ENCODE data around the gene PPIL4.

PPIL4 gene

DNA sequence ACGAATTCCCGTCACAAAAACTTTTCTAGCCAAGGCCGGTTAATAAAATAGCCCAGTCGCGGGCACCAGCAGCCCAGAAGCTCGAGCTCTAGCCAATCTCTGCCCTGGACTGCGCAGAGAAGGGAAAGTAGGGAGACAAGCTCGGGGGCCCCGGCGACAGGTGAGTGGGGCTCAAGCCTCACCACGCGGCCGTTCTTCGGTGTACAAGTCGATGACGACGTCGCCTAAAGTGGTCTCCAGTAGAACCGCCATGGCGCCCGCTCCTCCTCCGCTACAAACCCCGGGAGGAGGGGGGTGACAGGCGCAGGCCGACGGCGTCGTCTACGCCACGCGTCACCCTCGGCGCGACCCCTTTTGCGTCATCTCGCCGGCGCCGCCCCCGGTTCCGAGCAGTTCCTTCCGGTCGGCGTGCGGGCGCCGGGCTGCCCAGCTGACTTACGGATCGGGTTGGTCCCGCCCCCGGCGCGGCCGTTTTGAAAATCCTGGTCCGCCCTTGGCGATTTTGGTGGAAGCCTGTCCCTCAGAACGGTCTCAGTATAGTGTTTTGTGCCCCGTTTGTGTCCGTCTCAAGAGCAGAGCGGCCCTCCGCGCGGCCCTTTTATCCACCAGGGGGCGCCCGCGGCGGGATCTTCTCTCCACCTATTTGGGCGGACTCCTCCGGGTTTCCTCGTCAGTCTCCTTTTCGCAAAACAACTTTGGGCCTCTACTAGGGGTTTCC is at the start of gene PPIL4:
PPIL4 (minus strand) TSS at position 290 of the 718 bp plus-strand sequence; CDS start at position 252, 38 bp downstream.
- peak; percentile 81 for TF ChIP-seq CTCF (IDR thresholded peaks at IDR 0.05; ENCODE audit: low read depth, low read length, missing control alignments)
- peak; percentile 77 for DNase-seq (ENCODE audit: low read depth)
- H3K4me3 ChIP-seq (ENCODE audit: low read depth, low read length), result peak within 1 kb of the TSS; percentile 95

GRCh38 chr6:149593408-149593807 is 47.6 kb upstream of the PPIL4 start:
- DNase-seq (ENCODE audit: low read depth), result no peak
- TF ChIP-seq CTCF (IDR thresholded peaks at IDR 0.05; ENCODE audit: low read depth, low read length, missing control alignments), result no peak
- H3K4me3 ChIP-seq (ENCODE audit: low read depth, low read length), result no peak overlapping the region

DNA sequence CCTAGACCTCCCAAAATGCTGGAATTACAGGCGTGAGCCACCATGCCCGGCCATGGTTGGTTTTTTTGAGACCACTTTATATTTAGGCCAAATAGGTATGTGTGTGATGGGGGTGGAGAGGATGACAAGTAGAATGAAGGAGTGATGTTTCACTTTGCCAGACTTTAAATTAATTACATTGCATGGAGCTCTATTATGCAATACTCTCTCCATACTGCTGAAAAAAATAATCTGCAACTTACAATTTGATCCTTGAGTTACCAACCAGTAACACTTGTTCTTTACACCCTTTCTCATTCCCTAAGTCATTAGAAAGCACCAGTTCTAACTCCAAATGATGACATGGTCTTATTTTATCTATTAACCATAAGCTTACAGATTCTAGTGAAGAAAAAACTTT is 47.1 kb upstream of the PPIL4 start:
- DNase-seq (ENCODE audit: low read depth), result no peak
- no peak for TF ChIP-seq CTCF (IDR thresholded peaks at IDR 0.05; ENCODE audit: low read depth, low read length, missing control alignments)
- no peak overlapping the region for H3K4me3 ChIP-seq (ENCODE audit: low read depth, low read length)

DNA sequence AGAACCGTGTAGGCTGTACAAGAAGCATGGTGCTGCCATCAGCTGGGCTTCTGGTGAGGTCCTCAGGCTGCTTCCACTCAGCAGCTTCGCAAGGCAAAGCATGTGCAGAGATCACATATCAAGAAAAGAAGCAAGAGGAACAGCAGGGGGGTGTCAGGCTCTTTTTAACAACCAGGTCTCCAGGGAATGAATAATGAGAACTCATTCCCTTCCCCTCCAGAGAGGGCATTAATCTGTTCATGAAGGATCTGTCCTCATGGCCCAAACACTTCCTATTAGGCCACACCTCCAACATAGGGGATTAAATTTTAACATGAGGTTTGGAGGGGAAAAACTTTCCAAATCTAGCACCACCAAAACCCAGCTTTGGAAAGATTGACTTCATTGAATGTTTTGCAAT is 40.3 kb upstream of the PPIL4 start:
- H3K4me3 ChIP-seq (ENCODE audit: low read depth, low read length), result no peak overlapping the region
- DNase-seq (ENCODE audit: low read depth), result no peak
- no peak for TF ChIP-seq CTCF (IDR thresholded peaks at IDR 0.05; ENCODE audit: low read depth, low read length, missing control alignments)

- no peak for TF ChIP-seq CTCF (IDR thresholded peaks at IDR 0.05; ENCODE audit: low read depth, low read length, missing control alignments)
- DNase-seq (ENCODE audit: low read depth), result no peak
- no peak overlapping the region for H3K4me3 ChIP-seq (ENCODE audit: low read depth, low read length)
Measured at GRCh38 chr6:149581349-149581748, 35.5 kb upstream of the PPIL4 start.

DNA sequence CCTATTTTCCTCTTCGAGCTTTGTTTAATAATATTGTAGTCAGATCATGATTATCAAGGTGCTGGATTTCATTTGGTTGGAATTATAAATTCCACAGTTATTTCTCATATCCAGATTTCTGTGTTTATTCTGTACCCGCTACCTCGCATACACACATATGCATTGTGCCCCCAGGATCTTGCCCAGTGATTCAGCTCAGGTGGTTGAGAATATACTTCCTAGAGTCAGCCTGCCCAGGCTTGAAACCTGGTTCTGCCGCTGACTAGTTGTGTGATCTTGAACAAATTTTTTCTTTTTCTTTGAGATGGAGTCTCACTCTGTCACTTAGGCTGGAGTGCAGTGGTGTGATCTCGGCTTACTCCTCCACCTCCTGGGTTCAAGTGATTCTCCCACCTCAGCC is 35.0 kb upstream of the PPIL4 start:
- DNase-seq (ENCODE audit: low read depth), result no peak
- no peak overlapping the region for H3K4me3 ChIP-seq (ENCODE audit: low read depth, low read length)
- no peak for TF ChIP-seq CTCF (IDR thresholded peaks at IDR 0.05; ENCODE audit: low read depth, low read length, missing control alignments)

Measured in GM12864 (cell line).